HepG2 (cell line): ENCODE measurements around the gene RIMOC1. TPM values are rescaled to one million over a fixed set of nuclear protein-coding genes. Genes with fewer than 3 reads are reported as not detected.

Source experiments
- ARID5B ChIP-seq: IDR thresholded peaks from 2 replicates; pipeline ENCODE4 v1.4.0; 2020; ENCODE audit warnings: mild to moderate bottlenecking, missing genetic modification reagents
- IRF2 ChIP-seq: IDR thresholded peaks from 2 replicates; pipeline ENCODE4 v1.6.1; 2018; ENCODE audit warnings: missing genetic modification reagents, missing compliant biosample characterization
- MIER2 ChIP-seq: IDR thresholded peaks from 2 replicates; pipeline ENCODE4 v1.6.1; 2016; ENCODE audit warnings: missing biosample characterization, missing genetic modification reagents
- THAP9 ChIP-seq: sonication (generic); formaldehyde crosslinking; IDR thresholded peaks from 2 replicates; pipeline ENCODE4; 2020; ENCODE audit warnings: missing genetic modification reagents, mild to moderate bottlenecking, borderline replicate concordance
- ZNF687 ChIP-seq: sonication (generic); formaldehyde crosslinking; IDR thresholded peaks from 2 replicates; pipeline ENCODE4 v1.5.1; 2020; ENCODE audit warnings: mild to moderate bottlenecking, missing genetic modification reagents, moderate library complexity
- ZSCAN22 ChIP-seq: sonication (generic); formaldehyde crosslinking; IDR thresholded peaks from 2 replicates; pipeline ENCODE4 v1.4.0; 2020; ENCODE audit warnings: mild to moderate bottlenecking, missing genetic modification reagents
- polyA plus RNA-seq, 8 experiments: library from polyadenylated mRNA; depleted of rRNA in 3 of 8; stranded (reverse) in 7 of 8; unstranded in 1 of 8; fragments of >200 nt; fragmentation: Illumina TruSeq in 4 of 8; extraction: Trizol in 4 of 8; gene quantifications; 2 replicates each; pipeline versions ENCODE4 v1.2.1 to v1.2.3, GENCODE V29; 2011 to 2016; ENCODE audit warnings: low read depth in 4 of 8, missing spikeins in 1 of 8, mixed read lengths in 1 of 8; ENCODE audit not compliant: insufficient read depth in 1 of 8
- total RNA-seq, 5 experiments: library from RNA; depleted of rRNA; stranded (reverse); fragments of >200 nt; fragmentation: Illumina TruSeq; extraction: Trizol; gene quantifications; 2 replicates each; pipeline ENCODE4 v1.2.3, GENCODE V29; 2016; ENCODE audit warnings: low read depth in 1 of 5

Gene RIMOC1
- total and polyA plus RNA-seq, 2 of the 13 experiments (the other 11 are each of a cell fraction or from before 2014, with no cell fraction given): 16.3 to 16.9 TPM

GRCh38 chr5:41856644-41857491 lies 47.3 kb upstream of the RIMOC1 start (continued):
- TF ChIP-seq ARID5B (CRISPR knock-in tag) (0 out of 2 replicates have a peak, but pooled peaks have one; percentile 13), ZSCAN22 (no peak), IRF2 (CRISPR knock-in tag) (0 out of 2 replicates have a peak, but pooled peaks have one; percentile 23), ZNF687 (CRISPR knock-in tag) (no peak), MIER2 (CRISPR knock-in tag) (no peak), THAP9 (CRISPR knock-in tag) (no peak)
